A673 (cell line): ENCODE data around the gene LHPP. TPM values are rescaled to one million over a fixed set of nuclear protein-coding genes. Genes with fewer than 3 reads are reported as not detected.

Experiments used
- BruUV-seq: library from RNA; stranded (reverse); fragments of 400-500 nt; replicated peaks from 2 replicates; lab custom pipeline; 2021; lab: Mats Ljungman, UMichigan
- CTCF ChIA-PET: fragments of 300-600 bp; sonication (Branson Sonifier 250); formaldehyde crosslinking; loops from one replicate; lab custom pipeline; 2022; ENCODE audit warnings: antibody characterized with exemption; lab: Charles Lee
- POLR2A ChIA-PET: fragments of 300-600 bp; sonication (Branson Sonifier 250); formaldehyde crosslinking; loops from one replicate; lab custom pipeline; 2022; ENCODE audit warnings: antibody characterized with exemption; ENCODE audit not compliant: low non-redundant PET; lab: Charles Lee
- DNase-seq: peaks from one replicate; pipeline ENCODE4 v3.0.0-alpha.2; 2015; ENCODE audit warnings: low spot score
- H3K27ac ChIP-seq: fragments of 200-600 bp; sonication (generic); 2 replicates; pipeline ENCODE4 v1.5.1; 2016; ENCODE audit warnings: mixed run types, low read depth, mild to moderate bottlenecking, mixed read lengths, antibody characterized with exemption, low read length; ENCODE audit not compliant: poor library complexity, severe bottlenecking
- H3K27me3 ChIP-seq: fragments of 200-600 bp; sonication (generic); replicated peaks from 2 replicates; pipeline ENCODE4 v1.6.1; 2017; ENCODE audit warnings: mixed run types, low read depth, mild to moderate bottlenecking, mixed read lengths, antibody characterized with exemption, low read length; ENCODE audit not compliant: insufficient read depth, poor library complexity
- H3K36me3 ChIP-seq: fragments of 200-600 bp; sonication (generic); 2 replicates; pipeline ENCODE4 v1.6.1; 2016; ENCODE audit warnings: mixed run types, mild to moderate bottlenecking, mixed read lengths, antibody characterized with exemption, low read length; ENCODE audit not compliant: insufficient read depth, poor library complexity, severe bottlenecking
- H3K4me1 ChIP-seq: fragments of 200-600 bp; sonication (generic); 2 replicates; pipeline ENCODE4 v1.6.1; 2017; ENCODE audit warnings: mixed run types, mild to moderate bottlenecking, mixed read lengths, antibody characterized with exemption, low read length; ENCODE audit not compliant: insufficient read depth, poor library complexity, severe bottlenecking
- H3K4me3 ChIP-seq: fragments of 200-600 bp; sonication (generic); 2 replicates; pipeline ENCODE4 v1.5.1; 2016; ENCODE audit warnings: low read depth, mixed run types, mild to moderate bottlenecking, mixed read lengths, low read length; ENCODE audit not compliant: poor library complexity, severe bottlenecking
- H3K9me3 ChIP-seq: fragments of 200-600 bp; sonication (generic); 2 replicates; pipeline ENCODE4 v1.6.1; 2016; ENCODE audit warnings: mixed run types, low read depth, mild to moderate bottlenecking, mixed read lengths, antibody characterized with exemption, low read length; ENCODE audit not compliant: poor library complexity, severe bottlenecking
- CTCF ChIP-seq: fragments of 300-800, 200-600 bp; sonication (generic); conservative IDR thresholded peaks from 2 replicates; pipeline ENCODE4 v1.5.1; 2017; ENCODE audit warnings: low read depth, mild to moderate bottlenecking, antibody characterized with exemption, low read length, moderate library complexity, mixed read lengths
- EZH2 ChIP-seq: fragments of 200-600 bp; sonication (generic); IDR thresholded peaks from 2 replicates; pipeline ENCODE4 v1.6.1; 2017; ENCODE audit warnings: borderline replicate concordance, low read depth, mild to moderate bottlenecking, mixed read lengths, antibody characterized with exemption, low read length; ENCODE audit not compliant: poor library complexity, severe bottlenecking
- intact Hi-C: fragments of 100-400 bp; cut with micrococcal nuclease; formaldehyde crosslinking; loops from one replicate; pipeline ENCODE4 v1.10.0; 2022; ENCODE audit not compliant: unreplicated experiment
- total RNA-seq: library from RNA; stranded (reverse); gene quantifications from 2 replicates; pipeline ENCODE4 v1.2.3, GENCODE V29; 2021

The LHPP gene
- total RNA-seq, 1 experiment from 2014 or later: 2.3 TPM

- H3K9me3 ChIP-seq: no peaks in the 10 kb centered on the region
- no peaks in the 10 kb centered on the region for H3K27me3 ChIP-seq
- no peaks in the 10 kb centered on the region for H3K36me3 ChIP-seq
- no TSS peak for BruUV-seq
- H3K27ac ChIP-seq: no peak overlapping the region
- H3K4me1 ChIP-seq: no peaks in the 10 kb centered on the region
- ChIA-PET CTCF (no interaction called here), POLR2A (no interaction called here)
- no peak for TF ChIP-seq CTCF
- no peak for TF ChIP-seq EZH2
- H3K4me3 ChIP-seq: no peak overlapping the region
- no peak for DNase-seq
- intact Hi-C loops: no loop called here
These were observed 175.6 kb downstream of the LHPP start for GRCh38 chr10:124637091-124637700.

- CTCF ChIA-PET: no interaction called here
- TF ChIP-seq EZH2: no peak
- TF ChIP-seq CTCF: no peak
- H3K36me3 ChIP-seq: no peaks in the 10 kb centered on the region
- H3K9me3 ChIP-seq: no peaks in the 10 kb centered on the region
- POLR2A ChIA-PET: no interaction called here
- H3K27ac ChIP-seq: no peak overlapping the region
- no peak for DNase-seq
- no TSS peak for BruUV-seq
- H3K4me1 ChIP-seq: no peaks in the 10 kb centered on the region
- no peaks in the 10 kb centered on the region for H3K27me3 ChIP-seq
- H3K4me3 ChIP-seq: no peak overlapping the region
- intact Hi-C loops: no loop called here
These were observed 176.1 kb downstream of the LHPP start for GRCh38 chr10:124637746-124638145.

GRCh38 chr10:124639206-124639605 lies 177.6 kb downstream of the LHPP start:
- POLR2A ChIA-PET: no interaction called here
- Histone ChIP-seq H3K27ac (no peak overlapping the region), H3K36me3 (no peaks in the 10 kb centered on the region), H3K4me1 (no peaks in the 10 kb centered on the region), H3K9me3 (no peaks in the 10 kb centered on the region), H3K4me3 (no peak overlapping the region), H3K27me3 (no peaks in the 10 kb centered on the region)
- intact Hi-C loops: no loop called here
- no TSS peak for BruUV-seq
- CTCF ChIA-PET: no interaction called here
- TF ChIP-seq CTCF: no peak
- TF ChIP-seq EZH2: no peak
- DNase-seq: no peak
